GM12878 (cell line): ENCODE measurements around the gene RPS8.

Experiments
- CEBPB ChIP-seq, 2 experiments: fragments of 150-350 bp in 1 of 2; IDR thresholded peaks; 2 replicates each; pipeline ENCODE4 v1.6.1; 2012 to 2014; ENCODE audit warnings: low read depth in 2 of 2, low read length in 2 of 2, borderline replicate concordance in 1 of 2, inconsistent platforms in 1 of 2
- CREB1 ChIP-seq: IDR thresholded peaks from 2 replicates; pipeline ENCODE4 v1.6.1; 2012; ENCODE audit warnings: low read depth, mild to moderate bottlenecking, inconsistent platforms
- ESRRA ChIP-seq: IDR thresholded peaks from 2 replicates; pipeline ENCODE4 v1.6.1; 2012; ENCODE audit warnings: mild to moderate bottlenecking, low read length, improper control_type of control experiment
- IRF3 ChIP-seq: fragments of 450-650 bp; IDR thresholded peaks from 2 replicates; pipeline ENCODE4 v1.6.1; 2014; ENCODE audit warnings: mild to moderate bottlenecking
- IRF4 ChIP-seq: IDR thresholded peaks from 2 replicates; pipeline ENCODE4 v1.6.1; 2011; ENCODE audit warnings: low read depth, low read length
- NFYB ChIP-seq: IDR thresholded peaks from 2 replicates; pipeline ENCODE4 v1.6.1; 2011; ENCODE audit warnings: low read depth, mild to moderate bottlenecking, low read length, improper control_type of control experiment, moderate library complexity; ENCODE audit not compliant: insufficient read depth
- RBBP5 ChIP-seq: fragments of 200-600 bp; sonication (generic); conservative IDR thresholded peaks from 2 replicates; pipeline ENCODE4 v1.6.1; 2016
- SUZ12 ChIP-seq: fragments of 200-600 bp; sonication (generic); IDR thresholded peaks from one replicate; pipeline ENCODE4 v1.6.1; 2018; ENCODE audit warnings: antibody characterized with exemption, mild to moderate bottlenecking; ENCODE audit not compliant: unreplicated experiment
- TF ChIP-seq, protein P1 (sequence below), 3 experiments: IDR thresholded peaks in 2 of 3; conservative IDR thresholded peaks in 1 of 3; 2 replicates each; pipeline ENCODE4 v1.5.1; 2011; ENCODE audit warnings: low read depth in 3 of 3, low read length in 3 of 3, mild to moderate bottlenecking in 3 of 3, control low read depth in 2 of 3, moderate library complexity in 2 of 3, inconsistent platforms in 1 of 3, mixed read lengths in 1 of 3; ENCODE audit not compliant: control insufficient read depth in 2 of 3, insufficient read depth in 1 of 3; ENCODE audit errors: extremely low read depth in 1 of 3
- TF ChIP-seq, protein P2 (sequence below): IDR thresholded peaks from 2 replicates; pipeline ENCODE4 v1.6.1; 2012; ENCODE audit warnings: low read length, inconsistent platforms

DNA sequence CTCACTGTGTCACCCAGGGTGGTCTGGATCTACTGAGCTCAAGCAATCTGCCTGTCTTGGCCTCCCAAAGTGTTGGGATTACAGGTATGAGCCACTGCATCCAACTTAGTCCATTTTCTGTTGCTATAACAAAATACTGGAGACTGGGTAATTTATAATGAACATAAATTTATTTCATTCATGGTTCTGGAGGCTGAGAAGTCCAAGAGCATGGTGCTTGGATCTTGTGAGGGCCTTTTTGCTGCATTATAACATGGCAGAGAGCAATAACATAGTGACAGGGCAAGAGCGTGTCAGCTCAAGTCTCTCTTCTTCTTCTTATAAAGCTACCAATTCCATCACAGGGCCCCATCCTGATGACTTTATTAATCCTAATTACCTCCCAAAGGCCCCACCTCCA is 39.3 kb upstream of the RPS8 start:
- TF ChIP-seq IRF4 = no peak
- no peak for TF ChIP-seq CREB1
- no peak for TF ChIP-seq CEBPB (IDR thresholded peaks at IDR 0.05; ENCODE audit: borderline replicate concordance in 1 of 2, low read depth in 2 of 2, low read length in 2 of 2)
- TF ChIP-seq RBBP5 = no peak
- TF ChIP-seq, protein P1, sequence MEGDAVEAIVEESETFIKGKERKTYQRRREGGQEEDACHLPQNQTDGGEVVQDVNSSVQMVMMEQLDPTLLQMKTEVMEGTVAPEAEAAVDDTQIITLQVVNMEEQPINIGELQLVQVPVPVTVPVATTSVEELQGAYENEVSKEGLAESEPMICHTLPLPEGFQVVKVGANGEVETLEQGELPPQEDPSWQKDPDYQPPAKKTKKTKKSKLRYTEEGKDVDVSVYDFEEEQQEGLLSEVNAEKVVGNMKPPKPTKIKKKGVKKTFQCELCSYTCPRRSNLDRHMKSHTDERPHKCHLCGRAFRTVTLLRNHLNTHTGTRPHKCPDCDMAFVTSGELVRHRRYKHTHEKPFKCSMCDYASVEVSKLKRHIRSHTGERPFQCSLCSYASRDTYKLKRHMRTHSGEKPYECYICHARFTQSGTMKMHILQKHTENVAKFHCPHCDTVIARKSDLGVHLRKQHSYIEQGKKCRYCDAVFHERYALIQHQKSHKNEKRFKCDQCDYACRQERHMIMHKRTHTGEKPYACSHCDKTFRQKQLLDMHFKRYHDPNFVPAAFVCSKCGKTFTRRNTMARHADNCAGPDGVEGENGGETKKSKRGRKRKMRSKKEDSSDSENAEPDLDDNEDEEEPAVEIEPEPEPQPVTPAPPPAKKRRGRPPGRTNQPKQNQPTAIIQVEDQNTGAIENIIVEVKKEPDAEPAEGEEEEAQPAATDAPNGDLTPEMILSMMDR (IDR thresholded peaks at IDR 0.05 in 2 of 3, conservative IDR thresholded peaks at IDR 0.05 in 1 of 3; ENCODE audit: control insufficient read depth in 2 of 3, extremely low read depth in 1 of 3, insufficient read depth in 1 of 3, low read depth in 3 of 3, low read length in 3 of 3) = no peak
- TF ChIP-seq, protein P2, sequence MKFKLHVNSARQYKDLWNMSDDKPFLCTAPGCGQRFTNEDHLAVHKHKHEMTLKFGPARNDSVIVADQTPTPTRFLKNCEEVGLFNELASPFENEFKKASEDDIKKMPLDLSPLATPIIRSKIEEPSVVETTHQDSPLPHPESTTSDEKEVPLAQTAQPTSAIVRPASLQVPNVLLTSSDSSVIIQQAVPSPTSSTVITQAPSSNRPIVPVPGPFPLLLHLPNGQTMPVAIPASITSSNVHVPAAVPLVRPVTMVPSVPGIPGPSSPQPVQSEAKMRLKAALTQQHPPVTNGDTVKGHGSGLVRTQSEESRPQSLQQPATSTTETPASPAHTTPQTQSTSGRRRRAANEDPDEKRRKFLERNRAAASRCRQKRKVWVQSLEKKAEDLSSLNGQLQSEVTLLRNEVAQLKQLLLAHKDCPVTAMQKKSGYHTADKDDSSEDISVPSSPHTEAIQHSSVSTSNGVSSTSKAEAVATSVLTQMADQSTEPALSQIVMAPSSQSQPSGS = no peak
- TF ChIP-seq ESRRA = no peak
- TF ChIP-seq SUZ12 = no peak
- TF ChIP-seq NFYB = no peak
- no peak for TF ChIP-seq IRF3
